Smooth muscle cell (in vitro differentiated cells): ENCODE results near the gene TRIM33. TPM values are rescaled to one million over a fixed set of nuclear protein-coding genes. Genes with fewer than 3 reads are reported as not detected.
A peak's percentile ranks its signal among the peaks of the same experiment; 100 is the strongest.

Source experiments
- DNase-seq: peaks from one replicate; lab custom pipeline; 2025; ENCODE audit not compliant: unreplicated experiment; lab: John Stamatoyannopoulos, UW
- H2AFZ ChIP-seq: fragments of 200-600 bp; sonication (generic); 2 replicates; pipeline ENCODE4 v1.6.0; 2016; ENCODE audit warnings: antibody characterized with exemption, low read depth, mild to moderate bottlenecking
- H3F3A ChIP-seq: fragments of 200-600 bp; sonication (generic); 2 replicates; pipeline ENCODE4 v1.6.0; 2017; ENCODE audit warnings: antibody characterized with exemption, low read depth
- H3K27ac ChIP-seq: fragments of 200-600 bp; sonication (generic); 2 replicates; pipeline ENCODE4 v1.5.1; 2016; ENCODE audit warnings: low read depth, mild to moderate bottlenecking
- H3K27me3 ChIP-seq: fragments of 200-600 bp; sonication (generic); 2 replicates; pipeline ENCODE4 v1.6.1; 2016; ENCODE audit warnings: low read depth, mild to moderate bottlenecking
- H3K36me3 ChIP-seq: fragments of 200-600 bp; sonication (generic); 2 replicates; pipeline ENCODE4 v1.5.1; 2016; ENCODE audit warnings: low read depth
- H3K4me1 ChIP-seq: fragments of 200-600 bp; sonication (generic); 2 replicates; pipeline ENCODE4 v1.5.1; 2016; ENCODE audit warnings: low read depth
- H3K4me2 ChIP-seq: fragments of 200-600 bp; sonication (generic); 2 replicates; pipeline ENCODE4 v1.6.0; 2016; ENCODE audit warnings: mild to moderate bottlenecking
- H3K4me3 ChIP-seq: fragments of 200-600 bp; sonication (generic); 2 replicates; pipeline ENCODE4 v1.5.1; 2016; ENCODE audit warnings: mild to moderate bottlenecking
- H3K79me2 ChIP-seq: fragments of 200-600 bp; sonication (generic); 2 replicates; pipeline ENCODE4 v1.6.0; 2016; ENCODE audit warnings: low read depth, mild to moderate bottlenecking
- H3K9ac ChIP-seq: fragments of 200-600 bp; sonication (generic); 2 replicates; pipeline ENCODE4 v1.6.0; 2016; ENCODE audit warnings: low read depth
- H3K9me3 ChIP-seq: fragments of 200-600 bp; sonication (generic); replicated peaks from 2 replicates; pipeline ENCODE4 v1.5.1; 2016; ENCODE audit warnings: low read depth
- H4K20me1 ChIP-seq: fragments of 200-600 bp; sonication (generic); 2 replicates; pipeline ENCODE4 v1.6.0; 2016; ENCODE audit warnings: low read depth
- WGBS: methylation state at CpG from one replicate; pipeline ENCODE4 v1.1.7; 2016; ENCODE audit warnings: low lambda C conversion rate; 5-methylcytosine and 5-hydroxymethylcytosine counted together
- polyA plus RNA-seq: library from polyadenylated mRNA; unstranded; fragments of >200 nt; fragmentation: Nextera tagmentation; extraction: Ambion mirVana; gene quantifications from 2 replicates; pipeline ENCODE4 v1.2.1, GENCODE V29; 2016
- total RNA-seq: library from RNA; depleted of rRNA; stranded (reverse); fragments of >200 nt; gene quantifications from 2 replicates; pipeline ENCODE4 v1.2.3, GENCODE V29; 2014
- TF ChIP-seq, protein P1 (sequence below): fragments of 200-600 bp; sonication (generic); IDR thresholded peaks from 2 replicates; pipeline ENCODE4 v1.5.1; 2017; ENCODE audit warnings: borderline replicate concordance, mild to moderate bottlenecking, antibody characterized with exemption; ENCODE audit not compliant: insufficient read depth, poor library complexity, severe bottlenecking

The TRIM33 gene
- total and polyA plus RNA-seq, 2 experiments from 2014 or later: 12.0 to 30.5 TPM

DNA sequence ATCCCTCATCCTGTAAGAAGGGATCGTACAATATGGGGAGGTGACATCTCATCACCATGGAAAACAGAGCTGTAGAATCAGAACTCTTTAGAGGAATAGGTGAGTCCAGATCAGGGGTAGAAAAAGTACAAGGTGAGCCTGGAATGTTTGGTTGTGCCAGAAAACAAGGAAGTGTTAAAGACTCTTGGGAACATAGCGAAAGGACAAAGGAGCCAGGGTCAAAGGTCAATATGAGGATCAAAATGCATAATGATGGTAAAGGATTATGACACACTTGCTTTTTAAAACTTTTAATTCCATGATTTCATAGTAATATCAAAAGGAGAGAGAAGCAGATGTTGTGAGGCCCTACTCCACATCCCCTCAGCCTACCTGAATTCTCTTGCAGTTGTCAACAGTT lies 19.2 kb upstream of the TRIM33 start:
- no peak overlapping the region for H2AFZ ChIP-seq
- no peaks in the 10 kb centered on the region for H4K20me1 ChIP-seq
- DNase-seq: no peak
- H3K4me3 ChIP-seq: no peak overlapping the region
- no peaks in the 10 kb centered on the region for H3K36me3 ChIP-seq
- H3K27ac ChIP-seq: no peak overlapping the region
- TF ChIP-seq, protein P1, sequence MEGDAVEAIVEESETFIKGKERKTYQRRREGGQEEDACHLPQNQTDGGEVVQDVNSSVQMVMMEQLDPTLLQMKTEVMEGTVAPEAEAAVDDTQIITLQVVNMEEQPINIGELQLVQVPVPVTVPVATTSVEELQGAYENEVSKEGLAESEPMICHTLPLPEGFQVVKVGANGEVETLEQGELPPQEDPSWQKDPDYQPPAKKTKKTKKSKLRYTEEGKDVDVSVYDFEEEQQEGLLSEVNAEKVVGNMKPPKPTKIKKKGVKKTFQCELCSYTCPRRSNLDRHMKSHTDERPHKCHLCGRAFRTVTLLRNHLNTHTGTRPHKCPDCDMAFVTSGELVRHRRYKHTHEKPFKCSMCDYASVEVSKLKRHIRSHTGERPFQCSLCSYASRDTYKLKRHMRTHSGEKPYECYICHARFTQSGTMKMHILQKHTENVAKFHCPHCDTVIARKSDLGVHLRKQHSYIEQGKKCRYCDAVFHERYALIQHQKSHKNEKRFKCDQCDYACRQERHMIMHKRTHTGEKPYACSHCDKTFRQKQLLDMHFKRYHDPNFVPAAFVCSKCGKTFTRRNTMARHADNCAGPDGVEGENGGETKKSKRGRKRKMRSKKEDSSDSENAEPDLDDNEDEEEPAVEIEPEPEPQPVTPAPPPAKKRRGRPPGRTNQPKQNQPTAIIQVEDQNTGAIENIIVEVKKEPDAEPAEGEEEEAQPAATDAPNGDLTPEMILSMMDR: no peak
- H3K4me1 ChIP-seq: no peaks in the 10 kb centered on the region
- no peaks in the 10 kb centered on the region for H3K79me2 ChIP-seq
- H3K9ac ChIP-seq: no peak overlapping the region
- WGBS: 100% methylated on average over 2 of the region's 2 CpGs
- no peaks in the 10 kb centered on the region for H3F3A ChIP-seq
- H3K4me2 ChIP-seq: no peak overlapping the region
- H3K9me3 ChIP-seq: no peaks in the 10 kb centered on the region
- no peaks in the 10 kb centered on the region for H3K27me3 ChIP-seq

DNA sequence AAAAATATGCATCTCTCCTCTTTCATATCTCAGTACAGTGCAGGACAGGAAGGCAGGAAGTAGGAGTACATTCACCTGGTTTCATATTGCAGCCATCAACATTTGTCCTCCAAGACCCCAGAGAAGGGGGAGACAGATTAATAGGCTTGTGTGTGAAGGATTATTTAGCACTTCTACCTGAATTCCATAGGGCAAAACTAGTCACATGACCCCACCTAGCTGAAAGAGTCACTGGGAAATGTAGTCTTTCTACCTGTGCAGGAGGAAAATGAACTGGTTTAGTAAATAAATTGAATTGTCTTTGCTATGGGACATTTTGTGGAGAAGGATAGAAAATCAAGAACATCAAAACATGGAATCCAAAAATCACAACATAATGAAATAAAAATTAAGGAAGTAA lies 13.9 kb upstream of the TRIM33 start:
- Histone ChIP-seq H3K27ac (no peak overlapping the region), H3K36me3 (no peaks in the 10 kb centered on the region), H3K27me3 (no peaks in the 10 kb centered on the region), H3K4me3 (no peak overlapping the region), H3K4me1 (no peaks in the 10 kb centered on the region), H2AFZ (no peak overlapping the region), H3F3A (no peaks in the 10 kb centered on the region), H3K4me2 (no peak overlapping the region), H3K9me3 (no peaks in the 10 kb centered on the region), H4K20me1 (no peaks in the 10 kb centered on the region), H3K9ac (no peak overlapping the region), H3K79me2 (no peaks in the 10 kb centered on the region)
- no peak for DNase-seq
- TF ChIP-seq, protein P1: no peak

DNA sequence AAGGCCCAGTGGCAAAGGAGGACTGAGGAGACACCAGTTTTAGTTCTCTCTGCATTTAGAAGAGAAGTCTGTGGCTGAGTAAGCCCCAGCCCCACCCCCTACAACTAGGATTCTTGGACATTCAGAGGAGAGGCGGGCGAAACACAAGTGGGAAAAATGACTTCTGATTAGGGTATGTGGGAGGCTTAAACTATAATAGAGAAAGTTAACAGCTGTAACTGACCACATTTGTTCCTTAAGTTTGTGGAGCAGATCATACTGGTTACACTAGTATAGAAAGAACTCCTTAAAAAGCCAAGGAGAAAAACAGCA lies 11.2 kb upstream of the TRIM33 start:
- Histone ChIP-seq H3K9ac (no peak overlapping the region), H3K36me3 (no peaks in the 10 kb centered on the region), H3K4me1 (no peaks in the 10 kb centered on the region), H3K27ac (no peak overlapping the region), H3K9me3 (no peaks in the 10 kb centered on the region), H3F3A (no peaks in the 10 kb centered on the region), H3K4me3 (no peak overlapping the region), H3K27me3 (no peaks in the 10 kb centered on the region), H4K20me1 (no peaks in the 10 kb centered on the region), H2AFZ (peak overlapping the region; percentile 61), H3K79me2 (no peaks in the 10 kb centered on the region), H3K4me2 (no peak overlapping the region)
- 41% methylated on average over 2 of the region's 2 CpGs for WGBS
- TF ChIP-seq, protein P1: no peak
- no peak for DNase-seq

DNA sequence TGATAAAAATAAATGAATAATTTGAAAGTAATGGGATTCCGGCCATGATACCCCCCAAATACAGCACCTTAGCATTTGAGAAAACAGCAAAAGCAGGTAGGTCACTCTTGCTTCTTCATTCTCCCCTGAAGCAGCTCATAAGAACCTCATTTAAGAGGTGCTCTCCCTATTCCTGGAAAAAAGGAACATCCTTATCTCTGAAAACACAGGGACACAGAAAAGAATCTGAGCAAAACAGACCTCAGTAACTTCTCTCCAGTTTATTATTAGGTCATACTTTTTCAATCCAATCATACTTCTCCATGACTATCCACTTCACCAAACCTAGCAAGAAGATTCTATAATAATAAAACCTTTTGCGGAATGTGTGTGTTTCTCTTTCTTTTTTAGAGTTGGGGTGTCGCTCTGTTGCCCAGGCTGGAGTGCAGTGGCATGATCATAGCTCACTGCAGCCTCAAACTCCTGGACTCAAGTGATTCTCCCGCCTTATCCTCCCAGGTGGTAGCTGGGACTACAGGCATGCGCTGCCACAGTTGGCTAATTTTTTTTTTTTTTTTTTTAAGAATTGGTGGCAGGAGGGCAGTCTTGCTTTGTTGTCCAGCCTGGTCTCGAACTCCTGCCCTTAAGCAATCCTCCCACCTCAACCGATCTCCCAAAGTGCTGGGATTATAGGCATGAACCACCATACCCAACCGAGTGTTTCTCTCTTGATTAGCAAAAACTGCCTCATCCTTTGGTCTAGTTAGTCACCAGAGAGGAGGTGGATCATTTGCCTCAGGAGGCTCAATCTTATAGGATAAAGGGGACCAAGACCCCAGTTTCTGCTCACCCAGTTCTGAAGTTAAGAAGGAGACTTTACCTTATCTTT lies 10.6 kb upstream of the TRIM33 start:
- H3K4me2 ChIP-seq: no peak overlapping the region
- no peaks in the 10 kb centered on the region for H3F3A ChIP-seq
- H3K36me3 ChIP-seq: no peaks in the 10 kb centered on the region
- TF ChIP-seq, protein P1: no peak
- H3K79me2 ChIP-seq: no peaks in the 10 kb centered on the region
- no peaks in the 10 kb centered on the region for H3K9me3 ChIP-seq
- H4K20me1 ChIP-seq: no peaks in the 10 kb centered on the region
- H3K4me1 ChIP-seq: no peaks in the 10 kb centered on the region
- no peak overlapping the region for H3K9ac ChIP-seq
- H2AFZ ChIP-seq: peak overlapping the region; percentile 61
- no peak overlapping the region for H3K4me3 ChIP-seq
- 85% methylated on average over 8 of the region's 8 CpGs for WGBS
- no peak overlapping the region for H3K27ac ChIP-seq
- DNase-seq: no peak
- no peaks in the 10 kb centered on the region for H3K27me3 ChIP-seq
